ENCODE results near the gene TMEM63A.
"Not testable (repeated sequence)": the region's sequence is repeated elsewhere in the genome, so short reads cannot be mapped to it uniquely, and the experiment has no call there.

Gene TMEM63A

DNA sequence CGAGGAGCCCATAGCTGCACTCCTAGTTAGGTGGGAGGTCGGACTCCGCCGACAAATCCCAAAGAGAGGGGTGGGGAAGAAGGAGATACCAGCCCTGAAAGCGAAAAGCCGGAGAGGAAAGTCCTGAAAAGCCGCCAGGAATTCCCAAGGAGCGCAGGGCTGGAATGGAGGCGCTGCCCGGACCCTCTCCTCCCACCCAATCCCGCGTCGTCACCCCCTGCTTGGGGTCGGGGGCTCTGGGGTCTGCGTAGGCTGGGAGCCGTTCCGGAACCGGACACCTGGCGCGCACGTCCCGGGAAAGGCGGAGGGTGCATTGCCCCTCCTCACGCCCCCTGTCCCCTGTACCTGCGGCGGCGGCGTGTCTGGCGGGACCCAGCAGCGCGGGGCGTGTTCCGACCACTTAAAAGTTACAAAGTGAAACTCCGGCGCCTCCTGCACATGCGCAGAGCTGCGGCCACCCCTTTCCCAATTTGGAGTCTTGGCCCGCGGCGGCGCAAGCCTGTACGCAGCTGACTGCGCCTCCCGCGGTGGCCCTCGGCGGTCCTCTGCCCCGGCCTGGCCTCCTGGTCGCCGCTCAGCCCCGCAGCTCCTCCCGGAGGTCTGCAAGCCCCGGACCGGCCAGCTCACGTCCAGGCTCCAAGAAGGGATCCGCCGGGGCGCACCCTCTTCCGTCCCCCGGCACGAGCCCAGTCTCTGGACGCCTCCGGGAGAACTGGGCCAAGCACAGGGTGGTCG is at the start of gene TMEM63A:
TSS of gene TMEM63A (minus strand) at position 422 of the 735 bp plus-strand sequence. CDS start 4,800 bp downstream, outside the sequence.
- peak; percentile 75 for TF ChIP-seq L3MBTL2 (conservative IDR thresholded peaks at IDR 0.05)
- no peak for TF ChIP-seq ELF4 (IDR thresholded peaks at IDR 0.05)
- TF ChIP-seq SP1 (IDR thresholded peaks at IDR 0.05): no peak
- no peak for TF ChIP-seq ZNF384 (IDR thresholded peaks at IDR 0.05)
- DNase-seq (ENCODE audit: extremely low spot score): peak; percentile 98
- ChIA-PET POLR2A (interaction anchor here (0.7 to 3.9 kb wide), 36 partner anchors 9 to 458 kb away, joined by 3 to 39 read pairs (median 4); partner anchors contain the start of genes EPHX1, H3-3A, LEFTY2 and PYCR2), CTCF (interaction anchor here (0.7 to 2.1 kb wide), 7 partner anchors 11 to 407 kb away, joined by 3 to 11 read pairs (median 3); partner anchors contain the start of gene SRP9)

DNA sequence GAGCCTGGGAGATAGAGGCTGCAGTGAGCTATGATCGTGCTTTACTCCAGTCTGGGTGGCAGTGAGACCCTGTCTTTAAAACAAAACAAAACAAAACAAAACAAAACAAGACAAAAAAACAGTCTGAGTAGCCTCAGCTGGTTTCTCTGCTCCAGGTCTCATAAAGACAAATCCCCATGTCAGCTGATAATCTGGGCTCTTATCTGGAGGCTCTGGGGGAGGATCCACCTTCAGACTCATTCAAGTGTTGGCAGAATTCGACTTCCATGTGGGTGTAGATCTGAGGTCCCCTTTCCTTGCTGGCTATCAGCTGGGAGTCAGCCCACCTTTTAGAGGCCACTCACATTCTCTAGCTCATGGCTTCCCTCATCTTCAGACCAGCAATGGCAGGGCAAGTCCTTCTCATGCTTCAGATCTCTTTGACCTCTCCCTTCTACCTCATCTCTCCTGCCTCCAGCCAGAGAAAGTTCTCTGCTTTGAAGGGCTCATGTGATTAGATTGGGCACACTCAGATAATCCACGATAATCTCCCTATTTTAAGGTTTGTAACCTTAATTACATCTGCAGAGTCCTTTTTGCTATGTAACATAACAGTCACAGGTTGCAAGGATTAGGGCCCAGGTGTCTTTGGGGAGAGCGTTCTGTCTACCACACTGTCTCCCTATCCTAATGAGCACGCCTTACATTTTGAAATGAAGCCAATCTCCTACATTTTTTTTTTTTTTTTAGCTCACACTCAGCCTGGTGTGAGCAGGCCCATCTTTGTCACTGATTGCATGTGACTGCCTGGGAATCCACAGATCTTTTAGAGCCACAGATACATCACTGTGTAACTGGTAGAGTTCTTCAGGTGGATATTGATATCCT is 49.3 kb upstream of the TMEM63A start:
- ChIA-PET CTCF (interaction anchor here (0.6 to 1.0 kb wide), 4 partner anchors 8 to 271 kb away, joined by 3 read pairs; no protein-coding TSS in a partner anchor), POLR2A (interaction anchor here (1.7 kb wide), 1 partner anchor 7 kb away, joined by 12 read pairs; the partner anchor contains the start of gene PYCR2)
- no peak for DNase-seq (ENCODE audit: extremely low spot score)
- TF ChIP-seq SUZ12 (IDR thresholded peaks at IDR 0.05) (no peak), ZNF384 (IDR thresholded peaks at IDR 0.05) (no peak), FOXA1 (IDR thresholded peaks at IDR 0.05) (no peak), TARDBP (IDR thresholded peaks at IDR 0.05) (no peak), HDGF (IDR thresholded peaks at IDR 0.05; ENCODE audit: borderline replicate concordance) (no peak)

GRCh38 chr1:225930566-225930965 is 48.4 kb upstream of the TMEM63A start:
- TF ChIP-seq FOXK2 (IDR thresholded peaks at IDR 0.05) (no peak), FOXA1 (IDR thresholded peaks at IDR 0.05) (no peak), ELF4 (IDR thresholded peaks at IDR 0.05) (no peak), SP1 (IDR thresholded peaks at IDR 0.05) (no peak), TARDBP (IDR thresholded peaks at IDR 0.05) (no peak), NFRKB (IDR thresholded peaks at IDR 0.05) (no peak), CTBP1 (IDR thresholded peaks at IDR 0.05; ENCODE audit: borderline replicate concordance) (no peak), ARNT (IDR thresholded peaks at IDR 0.05) (no peak), HDGF (IDR thresholded peaks at IDR 0.05; ENCODE audit: borderline replicate concordance) (no peak), SUZ12 (IDR thresholded peaks at IDR 0.05) (no peak), PKNOX1 (IDR thresholded peaks at IDR 0.05) (no peak), FOXM1 (IDR thresholded peaks at IDR 0.05; ENCODE audit: borderline replicate concordance) (no peak), BHLHE40 (IDR thresholded peaks at IDR 0.05; ENCODE audit: borderline replicate concordance) (no peak), L3MBTL2 (conservative IDR thresholded peaks at IDR 0.05) (no peak)
- DNase-seq (ENCODE audit: extremely low spot score): no peak
- ChIA-PET CTCF (interaction anchor here (0.7 kb wide), 1 partner anchor 44 kb away, joined by 3 read pairs; no protein-coding TSS in a partner anchor), POLR2A (no interaction called here)

DNA sequence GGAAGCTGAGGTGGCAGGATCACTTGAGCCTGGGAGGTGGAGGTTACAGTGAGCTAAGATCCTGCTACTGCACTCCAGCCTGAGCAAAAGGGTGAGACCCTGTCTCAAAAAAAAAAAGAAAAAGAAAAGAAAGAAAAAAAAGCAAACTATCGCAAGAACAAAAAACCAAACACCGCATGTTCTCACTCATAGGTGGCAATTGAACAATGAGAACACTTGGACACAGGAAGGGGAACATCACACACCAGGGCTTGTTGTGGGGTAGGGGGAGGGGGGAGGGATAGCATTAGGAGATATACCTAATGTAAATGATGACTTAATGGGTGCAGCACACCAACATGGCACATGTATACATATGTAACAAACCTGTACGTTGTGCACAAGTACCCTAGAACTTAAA is 47.3 kb upstream of the TMEM63A start:
- DNase-seq (ENCODE audit: extremely low spot score); POLR2A ChIA-PET; CTCF ChIA-PET: not testable (repeated sequence)

DNA sequence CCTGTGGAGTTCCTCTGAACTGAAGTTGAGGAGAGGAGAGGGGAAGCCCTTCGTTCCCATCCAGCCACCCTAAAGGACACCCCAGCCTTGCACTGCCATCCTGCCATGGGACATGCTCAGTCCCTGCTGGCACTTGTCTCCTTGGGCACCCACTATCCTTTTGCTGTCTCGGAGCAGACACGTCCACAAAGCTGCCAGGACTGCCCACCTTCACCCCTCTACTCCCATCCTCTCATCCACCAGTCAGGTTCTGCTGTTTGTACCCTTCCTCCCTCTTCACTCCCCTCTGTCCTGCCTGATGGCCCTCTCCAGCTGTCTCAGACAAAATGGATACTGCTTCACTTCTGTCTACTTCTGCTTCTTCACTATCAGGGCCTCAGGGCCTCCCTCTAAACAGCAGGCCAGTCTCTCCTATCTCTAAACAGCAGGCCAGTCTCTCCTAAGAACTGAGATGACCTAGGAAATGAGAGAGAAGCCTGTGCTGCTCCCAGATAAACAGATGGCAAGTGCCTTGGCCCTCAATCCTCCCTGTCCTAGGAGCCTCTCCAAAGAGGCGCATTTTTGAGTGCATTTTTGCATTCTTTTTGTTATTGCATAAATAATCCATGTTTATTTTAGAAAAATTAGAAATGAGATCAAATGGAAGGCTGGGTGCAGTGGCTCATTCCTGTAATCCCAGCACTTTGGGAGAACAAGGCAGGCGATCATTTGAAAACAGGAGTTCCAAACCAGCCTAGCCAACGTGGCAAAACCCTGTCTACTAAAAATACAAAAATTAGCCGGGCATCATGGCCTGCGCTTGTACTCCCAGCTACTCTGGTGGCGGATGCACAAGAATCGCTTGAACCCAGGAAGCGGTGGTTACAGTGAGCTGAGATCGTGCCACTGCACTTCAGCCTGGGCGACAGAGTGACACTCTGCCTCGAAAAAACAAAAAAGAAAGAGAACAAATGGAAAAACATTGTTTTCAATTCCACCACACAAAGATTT is 46.3 kb upstream of the TMEM63A start:
- CTCF ChIA-PET: no interaction called here

More for the DNA sequence above, 46.3 kb upstream of the TMEM63A start:
- POLR2A ChIA-PET: no interaction called here
- no peak for DNase-seq (ENCODE audit: extremely low spot score)
- TF ChIP-seq FOXA1 (IDR thresholded peaks at IDR 0.05) (no peak), ZNF384 (IDR thresholded peaks at IDR 0.05) (no peak), BHLHE40 (IDR thresholded peaks at IDR 0.05; ENCODE audit: borderline replicate concordance) (no peak), ELF4 (IDR thresholded peaks at IDR 0.05) (no peak), CTBP1 (IDR thresholded peaks at IDR 0.05; ENCODE audit: borderline replicate concordance) (no peak), FOXM1 (IDR thresholded peaks at IDR 0.05; ENCODE audit: borderline replicate concordance) (no peak), FOXK2 (IDR thresholded peaks at IDR 0.05) (no peak), NFRKB (IDR thresholded peaks at IDR 0.05) (no peak), TARDBP (IDR thresholded peaks at IDR 0.05) (no peak), SP1 (IDR thresholded peaks at IDR 0.05) (no peak), PKNOX1 (IDR thresholded peaks at IDR 0.05) (no peak)

All from HEK293T (cell line).